GM23338 (cell line): ENCODE data around the gene FOXJ3. TPM values are rescaled to one million over a fixed set of nuclear protein-coding genes. Genes with fewer than 3 reads are reported as not detected.
A peak's percentile ranks its signal among the peaks of the same experiment; 100 is the strongest.

ENCODE experiments used
- ATAC-seq: fragments of 200-7000 bp; cut with Tn5 transposase; 3 replicates; pipeline ENCODE4 v1.9.1; 2020
- DNase-seq: peaks from one replicate; pipeline ENCODE4 v3.0.0-alpha.2; 2015; ENCODE audit warnings: low spot score
- H2AFZ ChIP-seq: fragments of 200-600 bp; sonication (generic); 2 replicates; pipeline ENCODE4 v1.8.0; 2016; ENCODE audit warnings: antibody characterized with exemption, mild to moderate bottlenecking, moderate library complexity
- H3F3A ChIP-seq: fragments of 200-600 bp; sonication (generic); replicated peaks from 2 replicates; pipeline ENCODE4 v1.8.0; 2017; ENCODE audit warnings: antibody characterized with exemption, mixed run types, low read depth
- H3K27ac ChIP-seq: fragments of 200-600 bp; sonication (generic); 2 replicates; pipeline ENCODE4 v1.6.1; 2016; ENCODE audit warnings: low read depth
- H3K27me3 ChIP-seq: fragments of 200-600 bp; sonication (generic); 2 replicates; pipeline ENCODE4 v1.8.0; 2016; ENCODE audit warnings: mild to moderate bottlenecking, mixed run types, moderate library complexity; ENCODE audit not compliant: insufficient read depth
- H3K36me3 ChIP-seq: fragments of 200-600 bp; sonication (generic); 2 replicates; pipeline ENCODE4 v1.8.0; 2016; ENCODE audit warnings: mild to moderate bottlenecking; ENCODE audit not compliant: insufficient read depth
- H3K4me1 ChIP-seq: fragments of 200-600 bp; sonication (generic); 2 replicates; pipeline ENCODE4 v1.8.0; 2016; ENCODE audit warnings: mild to moderate bottlenecking, moderate library complexity; ENCODE audit not compliant: insufficient read depth
- H3K4me2 ChIP-seq: fragments of 200-600 bp; sonication (generic); 2 replicates; pipeline ENCODE4 v1.7.1; 2017; ENCODE audit warnings: mixed run types
- H3K4me3 ChIP-seq: fragments of 200-600 bp; sonication (generic); 2 replicates; pipeline ENCODE4 v1.6.1; 2016; ENCODE audit warnings: mixed run types
- H3K79me2 ChIP-seq: fragments of 200-600 bp; sonication (generic); replicated peaks from 2 replicates; pipeline ENCODE4 v1.8.0; 2017; ENCODE audit warnings: mild to moderate bottlenecking; ENCODE audit not compliant: insufficient read depth
- H3K9me2 ChIP-seq: fragments of 200-600 bp; sonication (generic); 2 replicates; pipeline ENCODE4 v1.8.0; 2017; ENCODE audit not compliant: insufficient read depth
- H4K20me1 ChIP-seq: fragments of 200-600 bp; sonication (generic); replicated peaks from 2 replicates; pipeline ENCODE4 v1.8.0; 2017; ENCODE audit warnings: mild to moderate bottlenecking; ENCODE audit not compliant: insufficient read depth
- H3K27ac Mint-ChIP-seq: 2 replicates; pipeline ENCODE4 v1.8.0; 2020; ENCODE audit warnings: inconsistent platforms, mild to moderate bottlenecking, moderate library complexity, mixed read lengths
- H3K27me3 Mint-ChIP-seq: 3 replicates; pipeline ENCODE4 v1.8.0; 2022; ENCODE audit warnings: low read depth, mild to moderate bottlenecking, moderate library complexity, mixed read lengths, inconsistent platforms; ENCODE audit not compliant: insufficient read depth, poor library complexity
- H3K36me3 Mint-ChIP-seq: 3 replicates; pipeline ENCODE4 v1.8.0; 2021; ENCODE audit warnings: low read depth, mild to moderate bottlenecking, inconsistent platforms, moderate library complexity, mixed read lengths
- H3K4me1 Mint-ChIP-seq: 3 replicates; pipeline ENCODE4 v1.8.0; 2020; ENCODE audit warnings: mild to moderate bottlenecking, inconsistent platforms, mixed read lengths
- H3K4me3 Mint-ChIP-seq: 3 replicates; pipeline ENCODE4 v1.8.0; 2021; ENCODE audit warnings: moderate library complexity, mild to moderate bottlenecking, inconsistent platforms, mixed read lengths
- H3K9me3 Mint-ChIP-seq: 3 replicates; pipeline ENCODE4 v1.8.0; 2020; ENCODE audit warnings: moderate library complexity, mild to moderate bottlenecking, inconsistent platforms, mixed read lengths
- CTCF ChIP-seq, 2 experiments: fragments of 200-600 bp in 1 of 2; sonication (generic) in 1 of 2; conservative IDR thresholded peaks; 2 replicates each; pipeline versions ENCODE4 v1.5.1 to v1.6.1; 2016 to 2017; ENCODE audit warnings: antibody characterized with exemption in 2 of 2, low read depth in 2 of 2, mild to moderate bottlenecking in 2 of 2, moderate library complexity in 1 of 2
- ETS1 ChIP-seq: IDR thresholded peaks from 2 replicates; pipeline ENCODE4 v1.6.1; 2016; ENCODE audit warnings: antibody characterized with exemption
- EZH2 ChIP-seq: fragments of 200-600 bp; sonication (generic); IDR thresholded peaks from one replicate; pipeline ENCODE4 v1.8.0; 2017; ENCODE audit warnings: antibody characterized with exemption, mild to moderate bottlenecking, low read depth; ENCODE audit not compliant: unreplicated experiment
- EZH2phosphoT487 ChIP-seq: fragments of 200-600 bp; sonication (generic); IDR thresholded peaks from one replicate; pipeline ENCODE4 v1.8.1; 2018; ENCODE audit warnings: antibody characterized with exemption; ENCODE audit not compliant: unreplicated experiment
- JUNB ChIP-seq: IDR thresholded peaks from one replicate; pipeline ENCODE4 v1.6.1; 2016; ENCODE audit warnings: antibody characterized with exemption; ENCODE audit not compliant: unreplicated experiment
- POLR2AphosphoS5 ChIP-seq: IDR thresholded peaks from 2 replicates; pipeline ENCODE4 v1.6.1; 2016; ENCODE audit warnings: antibody characterized with exemption, low read depth
- ZNF114 ChIP-seq: fragments of 250-450 bp; sonication (Bioruptor Pico); IDR thresholded peaks from 2 replicates; pipeline ENCODE4 v1.5.0; 2020; ENCODE audit warnings: mild to moderate bottlenecking, moderate library complexity
- ZNF331 ChIP-seq: fragments of 250-450 bp; sonication (Bioruptor Pico); IDR thresholded peaks from 2 replicates; pipeline ENCODE4 v1.5.0; 2020; ENCODE audit warnings: low read depth, mild to moderate bottlenecking, moderate library complexity
- polyA plus RNA-seq: library from polyadenylated mRNA; unstranded; fragments of >200 nt; fragmentation: Nextera tagmentation; extraction: Ambion mirVana; gene quantifications from 2 replicates; pipeline ENCODE4 v1.2.1, GENCODE V29; 2016
- total RNA-seq: library from RNA; depleted of rRNA; stranded (reverse); fragments of >200 nt; shearing (Covaris generic); gene quantifications from 2 replicates; pipeline ENCODE4 v1.2.3, GENCODE V29; 2014

Gene FOXJ3
- total and polyA plus RNA-seq, 2 experiments from 2014 or later = 36.6 to 53.3 TPM

GRCh38 chr1:42177541-42177981, 157.5 kb downstream of the FOXJ3 start:
- Histone ChIP-seq H3K36me3 (no peaks in the 10 kb centered on the region), H3K4me2 (no peak overlapping the region), H3K4me1 (no peaks in the 10 kb centered on the region), H3K27me3 (no peaks in the 10 kb centered on the region), H3F3A (no peaks in the 10 kb centered on the region), H3K4me3 (no peak overlapping the region), H3K9me2 (no peaks in the 10 kb centered on the region), H3K27ac (no peak overlapping the region), H4K20me1 (no peaks in the 10 kb centered on the region; the same call in 1 of the 2 replicates), H3K79me2 (no peaks in the 10 kb centered on the region), H2AFZ (no peak overlapping the region)
- Mint-ChIP-seq H3K36me3 (peaks cover 4% of the 10 kb centered on the region), H3K27me3 (peaks cover 4% of the 10 kb centered on the region), H3K4me3 (no peak overlapping the region), H3K27ac (peak overlapping the region; percentile 61; the same call in 1 of the 2 replicates), H3K9me3 (no peaks in the 10 kb centered on the region), H3K4me1 (peaks cover 10% of the 10 kb centered on the region)
- TF ChIP-seq ZNF331 = no peak
- TF ChIP-seq ZNF114 (CRISPR knock-in tag) = no peak
- TF ChIP-seq EZH2phosphoT487 = no peak
- TF ChIP-seq POLR2AphosphoS5 = no peak
- TF ChIP-seq JUNB = no peak
- TF ChIP-seq ETS1 = no peak
- ATAC-seq = no peak
- DNase-seq = no peak

- no peaks in the 10 kb centered on the region for H3K27me3 ChIP-seq
- H4K20me1 ChIP-seq = no peaks in the 10 kb centered on the region; the same call in 1 of the 2 replicates
- no peaks in the 10 kb centered on the region for H3K79me2 ChIP-seq
- H3K27ac ChIP-seq = no peak overlapping the region
- no peak overlapping the region for H3K4me2 ChIP-seq
- no peak overlapping the region for H3K4me3 ChIP-seq
- Mint-ChIP-seq H3K27me3 (peaks cover 6% of the 10 kb centered on the region), H3K27ac (no peak overlapping the region), H3K9me3 (no peaks in the 10 kb centered on the region), H3K36me3 (peaks cover 4% of the 10 kb centered on the region), H3K4me1 (peaks cover 10% of the 10 kb centered on the region), H3K4me3 (no peak overlapping the region)
- ATAC-seq (peak; percentile 79), DNase-seq (peak; percentile 89)
- H3K4me1 ChIP-seq = no peaks in the 10 kb centered on the region
- H2AFZ ChIP-seq = no peak overlapping the region
- H3K36me3 ChIP-seq = no peaks in the 10 kb centered on the region
- H3F3A ChIP-seq = no peaks in the 10 kb centered on the region
- TF ChIP-seq CTCF (conservative IDR thresholded peaks at IDR 0.05; ENCODE audit: low read depth in 2 of 2) = peak; percentile 85 to 94
- TF ChIP-seq EZH2 = no peak
- no peaks in the 10 kb centered on the region for H3K9me2 ChIP-seq
Measured at GRCh38 chr1:42176902-42177519, 158.0 kb downstream of the FOXJ3 start.
